ENCODE results near the gene ATXN1.

ATXN1 gene

GRCh38 chr6:16591396-16592222 lies 169.7 kb downstream of the ATXN1 start:
- in situ Hi-C loops (cut with MboI; ENCODE audit: low sequenced_read_pairs): no loop called here

- in situ Hi-C loops (cut with MboI; ENCODE audit: low sequenced_read_pairs): no loop called here
Measured at GRCh38 chr6:16585805-16586204, 175.5 kb downstream of the ATXN1 start.

- in situ Hi-C loops (cut with MboI; ENCODE audit: low sequenced_read_pairs): no loop called here
Measured at GRCh38 chr6:16583144-16583762, 178.0 kb downstream of the ATXN1 start.

- in situ Hi-C loops (cut with MboI; ENCODE audit: low sequenced_read_pairs): no loop called here
Measured at GRCh38 chr6:16582446-16583143, 178.7 kb downstream of the ATXN1 start.

GRCh38 chr6:16578695-16579285 lies 182.5 kb downstream of the ATXN1 start:
- in situ Hi-C loops (cut with MboI; ENCODE audit: low sequenced_read_pairs): no loop called here

GRCh38 chr6:16576451-16577368 lies 184.6 kb downstream of the ATXN1 start:
- in situ Hi-C loops (cut with MboI; ENCODE audit: low sequenced_read_pairs): no loop called here

- in situ Hi-C loops (cut with MboI; ENCODE audit: low sequenced_read_pairs): no loop called here
Measured at GRCh38 chr6:16575655-16576054, 185.6 kb downstream of the ATXN1 start.

GRCh38 chr6:16572943-16573342 lies 188.3 kb downstream of the ATXN1 start:
- in situ Hi-C loops (cut with MboI; ENCODE audit: low sequenced_read_pairs): no loop called here

GRCh38 chr6:16572317-16572716 lies 188.9 kb downstream of the ATXN1 start:
- in situ Hi-C loops (cut with MboI; ENCODE audit: low sequenced_read_pairs): no loop called here

- in situ Hi-C loops (cut with MboI; ENCODE audit: low sequenced_read_pairs): no loop called here
Measured at GRCh38 chr6:16570946-16571345, 190.3 kb downstream of the ATXN1 start.

GRCh38 chr6:16570221-16570553 lies 191.1 kb downstream of the ATXN1 start:
- in situ Hi-C loops (cut with MboI; ENCODE audit: low sequenced_read_pairs): no loop called here

GRCh38 chr6:16568128-16568527 lies 193.1 kb downstream of the ATXN1 start:
- in situ Hi-C loops (cut with MboI; ENCODE audit: low sequenced_read_pairs): no loop called here

- in situ Hi-C loops (cut with MboI; ENCODE audit: low sequenced_read_pairs): no loop called here
Measured at GRCh38 chr6:16567071-16567470, 194.2 kb downstream of the ATXN1 start.

GRCh38 chr6:16564436-16564835 lies 196.8 kb downstream of the ATXN1 start:
- in situ Hi-C loops (cut with MboI; ENCODE audit: low sequenced_read_pairs): no loop called here

GRCh38 chr6:16563628-16564240 lies 197.5 kb downstream of the ATXN1 start:
- in situ Hi-C loops (cut with MboI; ENCODE audit: low sequenced_read_pairs): no loop called here

GRCh38 chr6:16562498-16562897 lies 198.8 kb downstream of the ATXN1 start:
- in situ Hi-C loops (cut with MboI; ENCODE audit: low sequenced_read_pairs): no loop called here

- in situ Hi-C loops (cut with MboI; ENCODE audit: low sequenced_read_pairs): no loop called here
Measured at GRCh38 chr6:16559071-16559470, 202.2 kb downstream of the ATXN1 start.

GRCh38 chr6:16555550-16555949 lies 205.7 kb downstream of the ATXN1 start:
- in situ Hi-C loops (cut with MboI; ENCODE audit: low sequenced_read_pairs): no loop called here

GRCh38 chr6:16553531-16553930 lies 207.7 kb downstream of the ATXN1 start:
- in situ Hi-C loops (cut with MboI; ENCODE audit: low sequenced_read_pairs): no loop called here

GRCh38 chr6:16551466-16551865 lies 209.8 kb downstream of the ATXN1 start:
- in situ Hi-C loops (cut with MboI; ENCODE audit: low sequenced_read_pairs): no loop called here

Measured in HL-60/S4 treated with phorbol 12-myristate 13-acetate at 8.2 ng/mL for 4 days and 3 days (cell line).